HG03521 (cell line): ENCODE results near the gene DENND1A.

Experiments
- ATAC-seq: cut with Tn5 transposase; IDR thresholded peaks from one replicate; pipeline ENCODE4 v1.9.1; 2021; ENCODE audit warnings: mild to moderate bottlenecking, moderate library complexity; ENCODE audit not compliant: unreplicated experiment

Gene DENND1A

DNA sequence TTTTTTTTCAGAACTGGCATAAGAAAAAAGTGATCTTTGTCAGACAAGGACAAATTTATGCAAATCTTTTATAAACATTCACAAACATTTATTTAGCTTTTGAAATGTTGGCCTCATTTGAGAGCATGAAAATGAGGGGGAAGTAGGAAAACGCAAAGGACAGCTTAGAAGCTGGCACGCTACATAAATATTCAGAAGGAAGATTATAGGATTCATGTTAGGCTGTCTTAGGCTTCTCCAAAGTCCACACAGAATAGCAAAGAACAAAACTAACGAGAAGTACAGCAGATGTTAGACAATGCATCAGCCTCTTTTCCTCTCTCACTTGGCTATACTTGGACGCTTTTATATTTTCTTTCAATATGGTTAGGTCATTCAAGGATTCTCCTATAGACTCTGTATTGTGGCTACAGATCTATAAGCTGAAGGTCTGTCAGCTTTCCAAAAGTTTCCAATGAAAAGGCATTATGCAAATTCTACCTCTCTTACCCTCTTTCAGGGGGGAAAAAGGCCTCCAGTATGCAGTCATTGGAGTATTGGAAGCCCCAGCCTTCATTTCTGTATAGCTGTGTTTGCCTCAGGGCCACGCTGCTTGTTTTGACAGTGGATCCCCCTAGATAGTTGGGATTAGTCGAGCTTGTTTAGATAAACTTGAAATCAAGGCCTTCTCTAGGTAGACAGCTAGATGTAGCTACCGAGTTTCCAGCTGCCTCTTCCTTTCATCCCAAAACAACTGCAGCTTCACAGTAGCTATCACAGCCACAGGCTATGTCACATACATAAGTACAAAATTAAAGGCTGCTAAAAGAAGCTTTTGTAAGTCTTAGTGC lies 153.0 kb downstream of the DENND1A start:
- no peak for ATAC-seq

GRCh38 chr9:123775289-123776284 lies 154.3 kb downstream of the DENND1A start:
- ATAC-seq: no peak

GRCh38 chr9:123773783-123774182 lies 156.1 kb downstream of the DENND1A start:
- no peak for ATAC-seq

- no peak for ATAC-seq
Measured at GRCh38 chr9:123772967-123773366, 157.0 kb downstream of the DENND1A start.

GRCh38 chr9:123772374-123772773 lies 157.6 kb downstream of the DENND1A start:
- no peak for ATAC-seq

GRCh38 chr9:123771690-123772089 lies 158.2 kb downstream of the DENND1A start:
- ATAC-seq: no peak

- no peak for ATAC-seq
Measured at GRCh38 chr9:123769719-123770118, 160.2 kb downstream of the DENND1A start.

- ATAC-seq: no peak
Measured at GRCh38 chr9:123763910-123764588, 165.9 kb downstream of the DENND1A start.

- ATAC-seq: no peak
Measured at GRCh38 chr9:123761905-123762605, 167.9 kb downstream of the DENND1A start.

GRCh38 chr9:123757960-123758359 lies 172.0 kb downstream of the DENND1A start:
- no peak for ATAC-seq

GRCh38 chr9:123757547-123757946 lies 172.4 kb downstream of the DENND1A start:
- ATAC-seq: no peak

- no peak for ATAC-seq
Measured at GRCh38 chr9:123756484-123757106, 173.3 kb downstream of the DENND1A start.

GRCh38 chr9:123753669-123754258 lies 176.2 kb downstream of the DENND1A start:
- no peak for ATAC-seq

- ATAC-seq: no peak
Measured at GRCh38 chr9:123753016-123753415, 176.9 kb downstream of the DENND1A start.

GRCh38 chr9:123749580-123750202 lies 180.2 kb downstream of the DENND1A start:
- peak; percentile 43 for ATAC-seq

GRCh38 chr9:123746765-123747164 lies 183.2 kb downstream of the DENND1A start:
- ATAC-seq: no peak

DNA sequence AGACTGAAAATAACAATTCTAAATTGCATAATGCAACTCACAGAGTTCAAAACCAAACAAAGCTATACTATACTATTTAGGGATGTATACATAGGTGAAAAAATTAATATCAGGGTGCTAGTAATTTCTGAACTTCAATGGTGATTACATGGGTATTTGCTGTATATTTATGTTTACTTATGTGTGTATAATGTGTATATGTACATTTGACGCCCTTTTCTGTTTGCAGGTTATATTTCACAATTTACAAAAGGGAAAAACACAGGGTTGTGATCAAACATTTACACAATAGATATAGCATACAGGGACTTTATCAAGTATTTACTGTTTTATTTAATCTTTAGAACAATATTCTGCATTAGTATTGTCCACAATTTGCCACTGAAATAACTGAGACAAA lies 184.0 kb downstream of the DENND1A start:
- no peak for ATAC-seq

- ATAC-seq: no peak
Measured at GRCh38 chr9:123745451-123745850, 184.5 kb downstream of the DENND1A start.

GRCh38 chr9:123743737-123744136 lies 186.2 kb downstream of the DENND1A start:
- ATAC-seq: no peak
